UCSD-AML1 (cell line): ENCODE measurements around the gene HNF4A.
"Not testable (repeated sequence)": the region's sequence is repeated elsewhere in the genome, so short reads cannot be mapped to it uniquely, and the experiment has no call there.

Experiments
- DNase-seq: peaks from one replicate; lab custom pipeline; 2025; ENCODE audit not compliant: unreplicated experiment; lab: John Stamatoyannopoulos, UW

HNF4A gene

DNA sequence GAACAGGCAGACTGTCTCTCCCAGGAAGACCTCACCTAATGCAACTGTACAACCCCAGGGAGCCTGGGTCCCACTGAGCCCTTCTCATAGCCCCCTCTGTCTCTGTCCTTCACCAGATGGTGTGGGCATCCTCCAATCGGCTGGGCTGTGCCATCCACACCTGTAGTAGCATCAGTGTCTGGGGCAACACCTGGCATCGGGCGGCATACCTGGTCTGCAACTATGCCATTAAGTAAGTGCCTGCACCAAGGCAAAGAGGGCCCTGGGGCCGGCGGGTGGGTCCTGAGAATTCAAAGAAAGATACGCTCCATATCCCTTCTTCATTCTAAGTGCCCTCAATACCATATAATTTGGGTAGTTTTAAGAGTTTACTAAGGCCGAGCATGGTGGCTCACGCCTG, 10.4 kb upstream of the HNF4A start:
- DNase-seq = no peak

DNA sequence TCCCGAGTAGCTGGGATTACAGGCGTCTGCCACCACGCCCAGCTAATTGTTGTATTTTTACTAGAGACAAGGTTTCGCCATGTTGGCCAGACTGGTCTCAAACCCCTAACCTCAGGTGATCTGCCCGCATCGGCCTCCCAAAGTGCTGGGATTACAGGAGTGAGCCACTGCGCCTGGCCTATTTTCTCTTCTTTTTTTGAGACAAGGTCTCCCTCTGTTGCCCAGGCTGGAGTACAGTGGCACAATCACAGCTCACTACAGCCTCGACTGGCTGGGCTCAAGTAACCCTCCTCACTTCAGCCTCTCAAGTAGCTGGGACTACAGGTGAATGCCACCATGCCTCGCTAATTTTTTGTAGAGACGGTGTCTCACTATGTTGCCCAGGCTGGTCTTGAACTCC, 9.6 kb upstream of the HNF4A start:
- not testable (repeated sequence) for DNase-seq

DNA sequence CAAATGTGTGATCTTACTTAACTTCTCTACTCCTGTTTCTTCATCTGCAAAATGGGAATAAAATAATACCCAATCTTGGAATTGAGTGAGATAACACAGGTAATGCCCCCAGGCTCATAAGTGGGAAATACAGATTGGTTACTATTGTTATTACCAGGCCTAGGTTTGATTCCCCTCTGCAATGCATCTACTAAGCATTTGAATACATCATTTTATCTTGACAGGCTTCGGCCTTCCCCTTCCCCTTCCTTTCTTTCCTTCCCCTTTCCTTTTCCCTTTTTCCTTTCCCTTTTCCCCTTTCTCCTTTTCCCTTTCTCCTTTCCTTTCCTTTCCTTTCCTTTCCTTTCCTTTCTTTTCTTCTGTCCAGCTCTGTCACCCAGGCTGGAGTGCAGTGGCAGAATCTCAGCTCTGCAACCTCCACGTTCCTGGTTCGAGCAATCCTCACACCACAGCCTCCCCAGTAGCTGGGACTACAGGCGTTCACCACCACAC, 7.3 kb upstream of the HNF4A start:
- no peak for DNase-seq

DNA sequence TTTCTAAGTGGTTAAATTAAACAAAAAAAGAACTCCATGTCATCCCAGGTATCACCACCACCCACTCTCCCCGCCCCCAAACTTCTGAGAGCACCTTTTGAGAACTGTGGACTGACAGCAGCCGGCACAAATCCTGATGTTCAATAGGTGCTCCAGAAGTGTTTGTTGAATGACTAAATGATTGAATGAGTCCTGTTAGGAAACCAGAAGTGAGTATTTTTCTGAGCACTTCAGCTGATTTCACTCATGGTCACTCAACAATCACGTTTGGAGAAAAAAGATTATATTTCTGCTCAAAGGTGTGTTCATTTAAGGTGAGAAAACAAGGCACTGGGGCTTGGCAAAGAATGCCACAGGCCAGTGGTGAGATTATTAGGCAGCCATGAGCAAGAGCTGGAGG, 6.2 kb upstream of the HNF4A start:
- no peak for DNase-seq

DNA sequence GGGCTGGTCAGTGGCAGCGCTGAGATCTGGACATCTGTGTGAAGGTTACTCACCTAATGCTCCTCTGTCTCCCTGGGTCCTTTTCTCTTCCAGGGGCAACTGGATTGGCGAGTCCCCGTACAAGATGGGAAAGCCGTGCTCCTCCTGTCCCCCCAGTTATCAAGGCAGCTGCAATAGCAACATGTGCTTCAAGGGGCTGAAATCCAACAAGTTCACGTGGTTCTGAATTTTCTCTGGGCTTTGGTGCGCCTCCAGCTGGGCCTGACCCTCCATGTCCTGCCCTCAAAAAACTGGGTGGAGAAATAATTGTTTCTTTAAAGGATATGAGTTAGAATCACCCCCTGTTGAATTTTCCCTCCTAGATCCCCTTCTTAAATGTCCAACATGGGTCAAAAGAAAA, 4.9 kb upstream of the HNF4A start:
- DNase-seq = no peak

DNA sequence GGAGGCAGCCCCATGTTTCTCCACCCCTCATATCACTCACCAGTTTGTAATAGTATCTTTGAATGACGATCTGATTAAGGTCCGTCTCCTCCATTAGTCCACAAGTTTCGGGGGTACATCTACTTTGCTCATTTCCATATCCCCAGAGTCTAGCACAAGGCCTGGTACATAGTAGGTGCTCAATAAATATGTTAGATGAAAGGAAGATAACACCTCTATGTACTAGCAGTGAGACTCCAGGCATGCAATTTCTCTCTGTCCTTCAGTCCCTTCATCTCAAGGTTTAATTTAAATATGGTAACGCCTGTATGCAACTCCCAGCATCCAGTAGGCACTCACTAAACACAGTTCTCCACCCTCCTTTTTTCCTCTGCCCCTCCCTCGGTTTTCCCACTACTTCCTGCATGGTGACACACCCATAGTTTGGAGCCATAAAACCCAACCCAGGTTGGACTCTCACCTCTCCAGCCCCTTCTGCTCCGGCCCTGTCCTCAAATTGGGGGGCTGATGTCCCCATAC, 461 bp upstream of the HNF4A start:
- DNase-seq = no peak

DNA sequence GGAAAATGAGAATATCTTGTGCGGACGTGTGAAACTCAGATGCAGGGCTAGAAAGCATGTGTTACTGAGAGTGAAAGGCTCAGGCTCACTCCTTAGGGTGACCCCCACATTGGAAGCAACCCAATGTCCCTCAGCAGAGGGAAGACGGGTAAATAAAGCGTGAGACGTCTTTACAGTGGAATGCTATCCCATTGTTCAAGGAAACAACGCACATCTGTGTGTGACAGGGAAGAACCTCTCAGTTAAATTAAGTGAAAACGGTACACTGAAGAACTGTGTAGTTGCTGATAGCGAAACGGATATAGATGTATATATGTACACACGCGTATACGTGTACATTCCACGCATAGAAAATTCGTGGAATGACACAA, 839 bp downstream of the HNF4A start:
- DNase-seq = no peak

DNA sequence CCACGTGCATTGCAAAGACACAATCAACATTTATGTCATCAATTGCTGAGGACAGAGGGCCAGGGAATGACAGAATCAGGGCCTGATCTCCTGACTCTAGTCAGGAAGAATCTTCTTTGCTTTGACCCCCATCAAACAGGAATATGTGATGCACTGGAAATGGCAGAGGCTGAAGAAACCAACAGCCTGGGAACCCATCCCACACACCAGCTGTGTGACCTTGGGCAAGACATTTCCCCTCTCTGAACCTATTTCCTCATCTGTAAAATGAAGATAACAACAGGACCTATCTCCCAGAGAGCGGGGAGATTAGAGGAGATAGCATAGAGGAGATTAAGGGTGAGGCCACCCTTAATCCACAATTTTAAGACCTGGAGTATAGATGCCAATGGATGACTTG, 1.5 kb downstream of the HNF4A start:
- no peak for DNase-seq

DNA sequence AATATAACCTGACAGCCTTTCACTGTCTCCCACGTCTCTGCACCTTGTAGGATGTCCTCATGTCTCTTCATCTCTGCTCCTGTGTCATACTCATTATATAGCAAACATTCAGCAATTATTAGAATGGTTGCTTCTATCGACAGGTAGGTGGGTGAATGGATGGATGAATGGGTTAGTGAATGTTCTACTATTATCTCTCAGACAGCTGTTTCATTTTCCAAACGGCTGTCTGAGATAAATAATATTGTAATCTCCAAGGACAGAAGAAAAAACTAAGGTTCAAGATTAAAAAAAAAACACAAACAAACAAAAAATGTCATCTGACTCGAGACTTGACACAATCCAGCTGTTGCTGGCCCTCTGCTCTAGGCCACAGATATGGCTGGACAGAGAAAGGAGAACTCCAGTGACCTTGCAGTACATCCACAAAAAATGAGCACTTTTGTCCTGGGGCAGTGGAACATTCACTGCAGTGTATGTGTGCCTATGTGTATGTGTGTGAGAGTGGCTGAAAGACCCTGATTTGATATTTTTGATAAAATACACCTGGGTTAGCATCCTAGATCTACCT, 2.1 kb downstream of the HNF4A start:
- DNase-seq = no peak

DNA sequence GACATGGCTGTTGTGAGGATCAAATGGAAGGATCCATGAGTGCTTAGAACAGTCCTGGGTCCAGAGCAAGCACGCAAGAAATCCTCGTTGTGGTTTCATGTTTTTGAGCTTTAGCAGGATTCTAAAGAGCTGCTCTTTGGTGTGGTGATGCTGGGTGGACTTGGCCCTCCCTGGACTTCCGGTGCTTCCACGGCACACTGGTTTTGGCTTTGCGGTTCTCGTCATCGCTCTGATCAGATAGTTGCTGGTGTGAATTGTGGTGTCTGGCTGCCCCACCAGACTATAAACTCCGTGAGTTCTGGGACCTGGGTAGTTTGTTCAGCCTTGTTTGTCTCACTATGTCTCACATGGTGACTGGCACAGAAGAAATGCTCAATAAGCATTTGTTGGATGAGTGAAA, 3.3 kb downstream of the HNF4A start:
- DNase-seq = no peak

DNA sequence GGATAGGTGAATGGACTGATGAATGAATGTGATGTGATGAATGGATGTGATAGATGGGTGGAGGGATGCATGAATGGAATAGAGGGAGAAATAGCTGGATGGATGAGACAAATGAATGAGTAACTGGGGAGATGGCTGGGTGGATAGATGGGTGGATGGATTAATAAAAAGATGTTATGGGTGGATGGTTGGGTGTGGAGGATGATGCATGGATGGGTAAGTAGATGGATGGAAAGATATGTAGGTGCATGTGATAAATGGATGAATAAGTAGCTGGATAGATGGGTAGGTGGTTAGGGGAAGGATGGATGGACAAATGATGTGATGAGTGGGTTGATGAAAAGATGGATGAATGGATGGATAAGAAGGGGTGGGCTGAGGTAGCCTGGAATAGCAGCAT, 4.7 kb downstream of the HNF4A start:
- no peak for DNase-seq

DNA sequence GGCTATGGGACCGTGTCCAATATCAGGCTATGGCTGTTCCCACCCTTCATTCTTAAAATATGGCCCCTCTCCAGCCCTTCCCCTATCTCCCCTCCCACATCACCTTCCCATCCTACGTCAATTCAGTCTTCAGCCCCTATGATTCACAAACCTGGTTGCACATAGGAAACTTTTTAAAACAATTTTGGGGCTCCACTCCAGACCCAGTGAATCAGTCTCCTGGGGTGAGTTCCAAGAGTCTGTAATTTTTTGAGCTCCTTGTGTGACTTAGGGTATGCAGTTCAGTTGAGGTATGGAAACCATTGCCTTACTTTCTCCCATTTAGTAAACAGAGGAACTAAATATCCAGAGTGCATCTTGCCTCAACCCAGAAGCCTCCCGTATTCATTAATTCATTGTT, 5.5 kb downstream of the HNF4A start:
- no peak for DNase-seq

DNA sequence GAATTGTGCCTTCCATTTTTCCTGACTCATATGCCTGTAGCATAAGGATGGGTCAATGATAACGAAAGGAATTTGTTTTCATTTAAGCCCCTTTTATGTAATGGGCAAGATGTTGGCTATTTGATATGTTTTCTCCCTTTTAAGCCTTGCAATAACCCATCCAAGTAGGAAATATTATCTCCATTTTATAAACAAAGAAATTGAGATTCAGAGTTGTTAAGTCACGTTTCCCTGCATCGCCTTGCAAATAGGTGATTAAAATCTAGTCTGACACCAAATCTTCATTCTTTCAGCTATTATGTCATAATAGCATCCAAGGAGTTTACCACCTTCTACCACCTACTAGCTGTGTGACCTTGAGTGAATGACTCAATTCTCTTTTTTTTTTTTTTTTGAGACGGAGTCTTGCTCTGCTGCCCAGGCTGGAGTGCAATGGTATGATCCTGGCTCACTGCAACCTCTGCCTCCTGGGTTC, 7.0 kb downstream of the HNF4A start:
- DNase-seq = no peak

DNA sequence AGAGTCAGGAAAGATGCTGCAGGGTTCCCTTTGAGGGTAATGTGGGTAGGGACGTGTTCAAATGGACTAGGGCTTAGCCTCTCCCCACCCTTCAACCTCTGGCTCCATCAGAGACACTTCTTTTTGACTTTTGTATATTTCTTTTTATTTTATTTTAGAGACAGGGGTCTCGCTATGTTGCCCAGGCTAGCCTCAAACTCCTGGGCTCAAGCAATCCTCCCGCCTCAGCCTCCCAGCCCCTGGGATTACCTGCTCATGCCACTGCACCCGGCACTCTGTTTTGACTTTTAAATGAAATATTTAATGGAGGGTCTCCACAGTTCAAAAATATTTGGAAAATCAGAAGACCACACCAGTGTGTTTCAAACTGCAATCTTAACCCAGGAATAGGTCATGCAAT, 8.6 kb downstream of the HNF4A start:
- no peak for DNase-seq

DNA sequence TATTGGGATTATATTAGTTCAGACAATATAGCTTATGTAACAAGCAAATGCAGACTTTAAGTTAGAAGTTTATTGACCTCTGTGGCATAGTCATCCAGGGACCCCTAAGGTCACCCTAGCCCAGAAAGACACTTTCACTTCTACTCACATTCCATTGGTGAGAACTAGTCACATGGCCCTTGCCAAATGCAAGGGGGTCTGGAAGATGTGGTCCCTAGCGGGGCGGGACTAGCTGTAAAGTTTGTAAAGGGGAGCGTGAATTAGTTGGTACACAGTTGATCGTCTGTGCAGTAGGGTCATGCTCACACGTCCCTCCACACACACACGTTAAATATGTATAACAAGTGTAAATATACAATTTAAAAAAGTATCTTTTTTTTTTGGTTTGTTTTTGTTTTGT, 9.3 kb downstream of the HNF4A start:
- DNase-seq = no peak

DNA sequence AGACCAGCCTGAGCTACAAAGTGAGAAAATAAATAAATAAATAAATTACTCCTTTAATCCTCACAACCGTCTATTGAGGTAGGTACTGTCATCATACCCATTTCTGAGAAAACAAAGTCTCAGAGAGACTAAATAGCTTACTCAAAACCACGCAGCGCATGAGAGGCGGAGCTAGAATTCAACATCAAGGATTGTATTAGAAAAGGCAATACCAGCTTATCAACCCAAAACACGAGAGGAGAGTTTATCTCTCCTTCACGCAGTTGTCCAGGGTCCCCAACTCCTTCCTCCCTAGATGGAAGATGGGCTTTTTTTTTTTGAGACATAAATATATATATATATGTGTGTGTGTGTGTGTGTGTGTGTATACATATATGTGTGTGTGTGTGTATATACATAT, 12.2 kb downstream of the HNF4A start:
- no peak for DNase-seq

DNA sequence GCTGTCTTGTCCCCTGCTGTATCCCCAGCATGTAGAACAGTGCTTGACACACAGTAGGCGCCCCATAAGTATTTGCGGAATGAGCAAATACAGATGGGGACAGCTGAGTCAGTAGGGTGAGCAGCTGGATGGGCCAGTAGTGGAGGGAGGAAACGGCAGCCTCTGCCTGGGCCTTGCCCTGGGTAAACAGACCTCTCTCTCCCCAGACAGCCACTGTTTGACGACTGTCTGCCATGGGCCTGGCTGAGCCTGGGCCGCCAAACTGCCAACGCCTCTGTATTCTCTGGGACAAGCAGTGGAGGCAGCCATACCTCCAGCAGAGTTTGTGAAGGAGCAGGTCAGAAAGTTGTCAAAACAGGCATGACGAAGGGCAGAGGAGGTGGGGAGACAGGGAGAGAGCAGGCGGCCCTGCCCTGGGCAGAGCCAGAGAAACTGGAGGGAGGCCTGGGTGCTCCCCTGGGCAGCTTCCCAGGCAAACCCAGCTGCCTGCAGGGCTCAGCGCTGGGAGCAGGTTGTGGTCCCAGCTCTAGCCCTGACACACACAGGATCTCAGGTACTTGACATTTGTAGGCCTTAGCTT, 15.2 kb downstream of the HNF4A start:
- no peak for DNase-seq

DNA sequence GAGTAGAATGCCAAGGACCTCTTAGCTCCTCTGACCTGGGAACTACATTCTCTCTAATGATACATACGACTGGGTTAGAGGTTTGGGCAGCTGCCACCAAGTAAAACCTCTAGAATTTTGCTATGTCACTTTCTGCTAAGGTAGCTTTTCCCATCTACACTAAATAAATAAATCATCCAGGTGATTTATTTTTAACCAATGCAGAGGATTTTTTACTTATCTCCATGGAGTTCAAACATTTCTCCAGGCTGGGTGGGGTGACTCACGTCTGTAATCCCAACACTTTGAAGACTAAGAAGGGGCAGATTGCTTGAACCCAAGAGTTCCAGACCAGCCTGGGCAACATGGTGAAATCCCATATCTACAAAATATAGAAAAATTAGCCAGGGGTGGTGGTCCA, 27.1 kb downstream of the HNF4A start:
- DNase-seq = no peak

DNA sequence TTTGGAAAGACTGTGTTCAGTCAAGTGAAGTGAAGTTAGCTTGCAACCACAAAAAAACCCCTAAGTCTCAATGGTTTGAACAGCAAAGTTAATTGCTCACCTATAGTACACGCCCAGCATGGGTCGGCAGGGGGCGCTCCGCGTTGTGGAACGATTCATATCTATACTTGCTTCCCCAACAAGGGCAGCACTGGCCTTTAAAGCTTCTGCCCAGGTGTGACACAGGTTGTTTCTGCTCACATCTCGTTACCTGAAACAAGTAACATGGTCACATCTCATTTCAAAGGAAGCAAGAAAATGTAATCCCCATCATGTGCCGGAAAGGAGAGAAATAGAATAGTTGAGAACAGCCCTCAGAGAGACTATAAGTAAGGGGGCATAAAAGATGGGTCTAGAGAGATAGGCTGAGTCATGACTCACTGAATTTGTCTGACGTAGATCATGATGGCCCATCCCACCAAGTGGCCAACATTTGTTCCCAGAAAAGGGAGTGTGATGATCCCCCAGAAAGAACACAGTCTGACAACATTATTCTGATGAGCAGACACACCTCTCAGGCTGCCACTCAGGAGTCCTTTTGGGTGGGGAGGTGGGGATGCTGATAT, 29.0 kb downstream of the HNF4A start:
- peak; percentile 74 for DNase-seq

DNA sequence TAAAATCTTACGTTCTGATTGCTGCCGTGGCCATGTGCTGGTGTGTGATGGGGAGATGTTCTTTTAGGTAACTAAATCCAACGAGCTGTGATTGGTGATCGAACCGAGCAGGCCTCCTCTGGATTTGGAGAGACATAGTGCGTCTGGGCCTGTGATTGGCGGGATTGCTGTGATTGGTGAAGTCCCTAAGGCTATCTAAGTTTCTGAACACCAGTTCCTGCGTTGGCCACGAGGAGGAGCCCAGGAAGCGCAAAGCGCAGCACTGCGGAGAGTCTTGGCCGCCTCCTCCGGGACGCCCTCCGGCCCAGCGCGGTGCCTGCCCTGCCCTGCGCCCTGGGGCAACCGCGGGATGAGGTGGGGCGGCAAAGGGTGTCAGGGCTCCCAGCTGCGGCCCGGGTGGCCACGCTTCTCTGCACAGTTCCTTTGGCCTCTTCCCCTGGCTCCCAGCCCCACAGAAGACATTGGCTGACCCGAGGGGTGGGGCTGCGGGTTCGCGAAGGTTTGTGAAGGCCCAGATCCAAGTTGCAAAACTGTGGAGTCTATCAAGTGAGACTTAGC, 33.0 kb downstream of the HNF4A start:
- peak; percentile 67 for DNase-seq

DNA sequence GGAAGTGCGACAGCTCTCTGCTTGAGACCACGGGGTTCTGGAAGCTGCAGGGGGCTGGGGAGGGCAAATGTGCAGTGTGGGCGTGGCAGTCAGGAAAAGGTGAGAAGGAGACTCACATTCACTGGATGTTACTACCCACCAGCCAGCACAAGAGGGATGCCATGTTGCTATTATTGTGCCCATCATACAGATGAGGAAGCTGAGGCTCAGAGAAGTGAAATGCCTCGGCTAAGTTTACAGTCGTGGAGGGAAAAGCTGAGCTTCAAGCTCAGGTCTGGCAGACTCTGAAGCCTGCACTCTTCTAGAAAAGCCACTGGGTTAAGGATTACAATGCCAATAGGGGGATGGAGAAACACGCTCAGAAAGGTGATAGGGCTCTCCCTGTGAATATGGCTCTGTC, 34.4 kb downstream of the HNF4A start:
- no peak for DNase-seq

DNA sequence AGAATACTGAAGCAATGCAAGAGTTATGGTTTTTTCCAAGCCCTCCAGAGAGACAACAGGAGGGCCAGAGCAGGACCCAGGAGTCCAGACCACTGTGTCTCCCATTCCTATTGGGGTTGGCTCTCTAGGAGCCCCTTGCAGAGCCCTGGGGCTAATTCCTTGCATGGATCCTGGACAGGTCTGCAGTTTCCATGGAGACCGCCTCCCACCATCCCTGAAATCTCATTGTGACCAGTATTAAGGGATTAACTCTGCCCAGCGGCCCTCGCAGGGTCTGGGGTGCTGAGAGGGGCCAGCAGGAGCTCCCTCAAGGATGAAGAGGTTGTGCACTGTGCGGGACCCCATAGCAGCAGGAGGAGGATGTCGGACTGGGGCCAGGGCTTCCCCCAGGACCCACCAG, 34.8 kb downstream of the HNF4A start:
- no peak for DNase-seq
